Cerebellar nuclear complex (tissue), 1 donor: ENCODE results near the gene VPS16.

Source experiments
- DNase-seq, 2 experiments: peaks; one replicate each; lab custom pipeline; 2025; lab: John Stamatoyannopoulos, UW

VPS16 gene

DNA sequence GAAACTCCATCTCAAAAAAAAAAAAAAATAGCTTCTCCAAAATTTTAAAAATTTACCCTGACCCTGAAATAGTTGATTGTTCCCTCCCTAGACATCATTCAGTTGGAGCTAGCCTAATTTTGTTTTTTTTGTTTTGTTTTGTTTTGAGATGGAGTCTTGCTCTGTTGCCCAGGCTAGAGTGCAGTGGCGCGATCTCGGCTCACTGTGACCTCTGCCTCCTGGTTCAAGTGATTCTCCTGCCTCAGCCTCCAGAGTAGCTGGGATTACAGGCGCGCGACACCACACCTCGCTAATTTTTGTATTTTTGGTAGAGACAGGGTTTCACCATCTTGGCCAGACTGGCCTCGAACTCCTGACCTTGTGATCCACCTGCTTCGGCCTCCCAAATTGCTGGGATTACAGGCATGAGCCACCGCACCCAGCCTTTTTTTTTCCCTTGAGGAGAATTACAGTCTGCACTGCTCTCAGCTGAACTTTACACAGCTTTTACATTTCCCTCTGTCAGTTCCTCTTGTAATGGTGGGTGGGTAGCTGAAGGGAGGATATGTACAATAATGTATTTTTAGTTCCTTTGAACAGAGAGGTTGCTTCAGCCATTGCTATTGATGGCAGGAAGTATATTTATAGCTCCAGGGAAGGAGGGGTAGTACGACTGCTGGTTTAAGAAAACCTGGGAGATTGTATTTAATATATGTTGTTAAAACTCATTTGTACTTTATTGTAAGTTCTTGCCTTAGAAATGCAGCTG lies 60.5 kb downstream of the VPS16 start:
- no peak for DNase-seq

DNA sequence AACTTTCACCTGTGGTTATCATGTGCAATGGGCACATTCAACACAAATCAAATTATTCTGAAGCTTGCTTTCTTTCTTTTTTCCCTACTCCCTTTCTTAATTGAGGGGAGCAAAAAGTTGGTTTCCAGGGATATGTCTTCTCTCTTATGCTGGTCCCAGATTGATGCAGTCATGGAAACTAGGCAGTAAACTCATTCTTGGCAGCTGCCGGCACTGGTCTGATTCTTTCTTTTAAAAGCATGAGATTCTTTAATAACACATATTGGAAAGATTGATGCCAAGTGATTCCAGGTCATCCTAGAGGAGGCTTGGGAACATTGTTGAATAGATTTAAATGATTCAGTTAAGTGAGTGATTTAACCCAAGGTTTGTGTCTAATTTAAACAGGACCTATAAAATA lies 61.7 kb downstream of the VPS16 start:
- DNase-seq: no peak

DNA sequence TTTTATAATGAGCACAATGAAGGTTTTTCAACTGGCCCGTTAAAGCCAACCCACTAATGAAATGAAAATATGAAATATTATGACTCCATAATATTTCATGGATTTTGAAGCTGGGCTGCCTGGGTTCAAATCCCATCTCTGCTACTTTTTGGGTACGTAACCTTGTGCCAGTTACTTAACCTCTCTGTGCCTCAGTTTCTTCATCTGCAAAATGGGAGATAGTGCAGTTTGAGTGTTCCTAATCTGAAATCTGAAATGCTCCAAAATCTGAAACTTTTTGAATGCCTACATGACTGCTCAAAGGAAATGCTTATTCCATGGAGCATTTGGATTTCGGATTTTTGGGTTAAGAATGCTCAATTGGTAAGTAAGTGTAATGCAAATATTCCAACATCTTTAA lies 62.3 kb downstream of the VPS16 start:
- DNase-seq: no peak

DNA sequence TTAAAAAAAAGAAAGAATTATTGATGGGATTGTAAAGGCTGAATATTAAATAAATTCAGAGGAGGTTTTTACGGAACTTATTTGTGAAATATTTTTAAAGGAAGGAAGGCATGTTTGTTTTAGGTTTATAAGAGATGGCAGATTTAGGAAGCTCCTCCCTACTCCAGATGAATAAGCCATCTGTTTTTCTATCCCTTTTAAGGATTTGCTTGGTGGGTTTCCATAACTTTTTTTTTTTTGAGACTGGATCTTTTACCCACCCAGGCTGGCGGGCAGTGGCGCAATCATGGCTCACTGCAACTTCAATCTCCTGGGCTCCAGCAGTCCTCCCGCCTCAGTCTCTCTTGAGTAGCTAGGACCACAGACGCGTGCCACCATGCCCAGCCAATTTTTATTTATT lies 63.1 kb downstream of the VPS16 start:
- no peak for DNase-seq

DNA sequence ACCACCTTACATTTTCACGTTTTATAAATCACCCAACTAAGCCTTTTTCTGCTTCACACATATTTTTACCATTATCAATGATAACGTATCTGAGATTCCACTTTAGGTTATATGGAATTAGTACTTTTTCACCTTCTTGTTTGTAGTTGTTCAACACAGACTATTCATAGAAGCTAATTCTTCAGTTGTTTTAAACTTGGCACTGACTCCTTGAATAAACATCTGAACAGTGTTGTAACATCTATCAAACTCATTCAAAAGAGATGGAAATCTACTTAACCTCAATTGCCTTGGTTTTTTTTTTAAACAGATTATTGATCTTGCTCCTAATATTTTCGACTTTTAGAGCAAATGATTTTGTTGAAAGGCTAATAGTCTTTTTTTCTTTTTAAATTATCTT lies 67.0 kb downstream of the VPS16 start:
- no peak for DNase-seq

DNA sequence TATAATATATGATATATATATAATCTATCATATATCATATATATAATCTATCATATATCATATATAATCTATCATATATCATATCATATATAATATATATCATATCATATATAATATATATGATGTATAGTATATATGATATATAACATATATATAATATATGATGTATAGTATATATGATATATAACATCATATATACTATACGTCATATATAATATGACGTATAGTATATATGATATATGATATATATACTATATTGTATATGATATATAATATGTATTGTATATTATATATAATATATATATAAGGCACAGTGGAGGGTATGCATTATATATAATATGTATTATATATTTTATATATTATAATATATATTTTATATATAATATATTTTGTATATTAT lies 69.4 kb downstream of the VPS16 start:
- no peak for DNase-seq

DNA sequence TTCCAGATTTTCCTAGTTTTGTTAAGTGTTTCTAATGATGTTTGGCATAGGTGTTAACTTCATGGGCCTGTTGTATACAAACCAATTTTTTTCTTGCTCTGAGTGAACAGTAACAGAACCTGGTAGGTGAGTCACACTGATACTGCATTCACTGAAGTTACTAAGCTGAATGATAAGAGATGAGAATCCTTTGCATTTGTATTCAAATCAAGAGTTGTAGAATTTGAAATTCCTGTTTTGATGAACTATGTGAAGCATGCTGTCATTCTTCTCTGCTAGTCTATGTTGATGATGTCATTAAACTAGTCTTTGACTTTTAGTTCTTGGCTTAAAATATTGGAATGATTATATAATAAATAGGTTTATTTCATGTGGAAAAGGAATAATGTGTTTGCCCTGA lies 70.7 kb downstream of the VPS16 start:
- DNase-seq: no peak

DNA sequence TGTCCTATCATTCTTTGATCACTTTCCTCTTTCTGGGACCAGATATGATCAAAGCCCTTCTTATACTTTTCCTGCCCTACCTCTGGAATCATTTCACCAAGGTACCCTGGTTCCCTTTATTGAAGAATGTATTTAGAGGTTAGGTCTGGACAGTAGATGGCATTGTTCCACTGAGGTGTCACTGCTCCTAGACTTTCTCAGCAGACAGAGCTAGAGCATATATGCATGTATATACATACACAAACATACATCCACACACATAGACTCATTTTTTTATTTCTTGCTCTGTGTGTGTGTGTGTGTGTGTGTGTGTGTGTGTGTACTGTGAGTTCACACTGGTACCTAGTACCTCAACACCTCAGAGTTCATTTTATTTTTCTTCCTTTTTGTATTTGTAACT lies 73.6 kb downstream of the VPS16 start:
- no peak for DNase-seq
